GM12878 (cell line): ENCODE measurements around the gene MAST4. TPM values are rescaled to one million over a fixed set of nuclear protein-coding genes. Genes with fewer than 3 reads are reported as not detected.

Source experiments
- ATAC-seq: fragments of 200-7000 bp; cut with Tn5 transposase; 3 replicates; pipeline ENCODE4 v1.9.1; 2020; ENCODE audit warnings: mild to moderate bottlenecking, moderate library complexity
- BruUV-seq: library from RNA; stranded (reverse); fragments of 400-500 nt; replicated peaks from 2 replicates; lab custom pipeline; 2021; lab: Mats Ljungman, UMichigan
- CTCF ChIA-PET: fragments of 300-600 bp; sonication (Branson Sonifier 250); formaldehyde crosslinking; extraction: SDS; loops from one replicate; lab custom pipeline; 2021; ENCODE audit warnings: inconsistent platforms; lab: Yijun Ruan, JAX
- POLR2A ChIA-PET: fragments of 350-600 bp; formaldehyde crosslinking; extraction: SDS; loops from one replicate; lab custom pipeline; 2021; ENCODE audit warnings: inconsistent platforms; lab: Charles Lee
- RAD21 ChIA-PET: fragments of 300-600 bp; sonication (Branson Sonifier 250); formaldehyde crosslinking; loops from one replicate; lab custom pipeline; 2023; ENCODE audit warnings: antibody characterized with exemption; ENCODE audit not compliant: unreplicated experiment; lab: Charles Lee
- SMC1A ChIA-PET: fragments of 300-600 bp; sonication (Branson Sonifier 250); formaldehyde crosslinking; loops from one replicate; lab custom pipeline; 2023; ENCODE audit not compliant: unreplicated experiment, uncharacterized antibody; lab: Charles Lee
- DNase-seq: peaks from one replicate; pipeline ENCODE4 v3.0.0-alpha.2; 2011; ENCODE audit warnings: low read depth, low spot score
- FAIRE-seq: peaks from 3 replicates; lab custom pipeline; 2011; peaks lifted over from hg19 to GRCh38; lab: Jason Lieb, UNC
- H2AFZ ChIP-seq: 2 replicates; pipeline ENCODE4 v1.6.0; 2011; ENCODE audit warnings: low read depth, low read length, control low read depth; ENCODE audit not compliant: control insufficient read depth
- H3K27ac ChIP-seq: 2 replicates; pipeline ENCODE4 v1.5.1; 2011; ENCODE audit warnings: control low read depth; ENCODE audit not compliant: control insufficient read depth, insufficient read depth
- H3K27me3 ChIP-seq, 2 experiments: replicated peaks in 1 of 2; 2 replicates each; pipeline versions ENCODE4 v1.6.0 to v1.6.1; 2011; ENCODE audit warnings: low read length in 1 of 2; ENCODE audit not compliant: control insufficient read depth in 2 of 2, insufficient read depth in 2 of 2
- H3K36me3 ChIP-seq, 2 experiments: 2 replicates each; pipeline ENCODE4 v1.5.1; 2011; ENCODE audit warnings: low read length in 1 of 2; ENCODE audit not compliant: control insufficient read depth in 2 of 2, insufficient read depth in 2 of 2
- H3K4me1 ChIP-seq: 2 replicates; pipeline ENCODE4 v1.6.1; 2011; ENCODE audit warnings: mild to moderate bottlenecking, low read length, moderate library complexity, mixed read lengths; ENCODE audit not compliant: control insufficient read depth, insufficient read depth
- H3K4me2 ChIP-seq: 2 replicates; pipeline ENCODE4 v1.6.0; 2011; ENCODE audit warnings: control low read depth; ENCODE audit not compliant: control insufficient read depth, insufficient read depth
- H3K4me3 ChIP-seq: fragments of 200-600 bp; sonication (generic); 2 replicates; pipeline ENCODE4 v1.5.1; 2016
- H3K79me2 ChIP-seq: 2 replicates; pipeline ENCODE4 v1.6.0; 2011; ENCODE audit warnings: low read length; ENCODE audit not compliant: control insufficient read depth, insufficient read depth
- H3K9ac ChIP-seq: 2 replicates; pipeline ENCODE4 v1.8.0; 2011; ENCODE audit warnings: low read length, control low read depth, mixed read lengths; ENCODE audit not compliant: control insufficient read depth, insufficient read depth
- H3K9me3 ChIP-seq: replicated peaks from 3 replicates; pipeline ENCODE4 v1.5.1; 2011; ENCODE audit warnings: mild to moderate bottlenecking, low read length; ENCODE audit not compliant: control insufficient read depth, insufficient read depth
- H4K20me1 ChIP-seq: 2 replicates; pipeline ENCODE4 v1.6.0; 2011; ENCODE audit not compliant: control insufficient read depth, insufficient read depth
- ATF7 ChIP-seq: fragments of 450-650 bp; IDR thresholded peaks from 2 replicates; pipeline ENCODE4 v1.6.1; 2016; ENCODE audit warnings: low read depth, mild to moderate bottlenecking
- BACH1 ChIP-seq: fragments of 450-650 bp; IDR thresholded peaks from 2 replicates; pipeline ENCODE4 v1.6.1; 2017; ENCODE audit warnings: mild to moderate bottlenecking, borderline replicate concordance
- CREB1 ChIP-seq: IDR thresholded peaks from 2 replicates; pipeline ENCODE4 v1.6.1; 2012; ENCODE audit warnings: low read depth, mild to moderate bottlenecking, inconsistent platforms
- GABPA ChIP-seq: IDR thresholded peaks from 2 replicates; pipeline ENCODE4 v1.6.1; 2014; ENCODE audit warnings: antibody characterized with exemption, low read depth, mild to moderate bottlenecking, inconsistent platforms
- MEF2A ChIP-seq: IDR thresholded peaks from 2 replicates; pipeline ENCODE4 v1.6.1; 2011; ENCODE audit warnings: low read depth, mild to moderate bottlenecking, low read length, moderate library complexity; ENCODE audit not compliant: insufficient read depth
- MYB ChIP-seq: fragments of 150-350 bp; IDR thresholded peaks from 2 replicates; pipeline ENCODE4 v1.6.1; 2014; ENCODE audit warnings: mild to moderate bottlenecking, low read depth, low read length, borderline replicate concordance
- MYC ChIP-seq: IDR thresholded peaks from 2 replicates; pipeline ENCODE4 v1.6.1; 2011; ENCODE audit warnings: mild to moderate bottlenecking, low read length, moderate library complexity, inconsistent platforms; ENCODE audit not compliant: insufficient read depth, insufficient replicate concordance, insufficient read length, severe bottlenecking
- NR2C1 ChIP-seq: fragments of 450-650 bp; IDR thresholded peaks from 2 replicates; pipeline ENCODE4 v1.6.1; 2017; ENCODE audit warnings: antibody characterized with exemption, mild to moderate bottlenecking, moderate library complexity
- POLR2AphosphoS2 ChIP-seq: IDR thresholded peaks from 2 replicates; pipeline ENCODE4 v1.6.1; 2011; ENCODE audit warnings: low read depth, mild to moderate bottlenecking, low read length, improper control_type of control experiment, moderate library complexity
- SIN3A ChIP-seq: IDR thresholded peaks from 2 replicates; pipeline ENCODE4 v1.6.1; 2012; ENCODE audit warnings: low read depth, low read length, improper control_type of control experiment
- SP1 ChIP-seq: IDR thresholded peaks from one replicate; pipeline ENCODE4 v1.6.1; 2011; ENCODE audit warnings: low read depth, low read length
- SREBF2 ChIP-seq: IDR thresholded peaks from 2 replicates; pipeline ENCODE4 v1.6.1; 2012; ENCODE audit warnings: mild to moderate bottlenecking, low read length
- TCF7 ChIP-seq: IDR thresholded peaks from 2 replicates; pipeline ENCODE4 v1.6.1; 2014; ENCODE audit warnings: antibody characterized with exemption, borderline replicate concordance
- USF2 ChIP-seq: IDR thresholded peaks from 2 replicates; pipeline ENCODE4 v1.6.1; 2011; ENCODE audit warnings: low read depth, low read length, improper control_type of control experiment, borderline replicate concordance
- WRNIP1 ChIP-seq: IDR thresholded peaks from 2 replicates; pipeline ENCODE4 v1.6.1; 2011; ENCODE audit warnings: low read depth, low read length, improper control_type of control experiment, borderline replicate concordance
- WGBS: methylation state at CpG from one replicate; pipeline ENCODE4 v1.1.6; 2016; ENCODE audit warnings: low lambda C conversion rate; ENCODE audit not compliant: insufficient replicate concordance, insufficient coverage; ENCODE audit errors: missing lambda C conversion rate; 5-methylcytosine and 5-hydroxymethylcytosine counted together
- in situ Hi-C: fragments of 300-500 bp; cut with MboI; formaldehyde crosslinking; loops from 9 replicates; pipeline ENCODE4 v1.14.3; 2018; ENCODE audit warnings: mixed read lengths
- intact Hi-C: fragments of 100-400 bp; cut with micrococcal nuclease; formaldehyde crosslinking; loops from one replicate; pipeline ENCODE4 v1.14.2; 2022; ENCODE audit not compliant: unreplicated experiment
- polyA plus RNA-seq, 11 experiments: library from polyadenylated mRNA; depleted of rRNA in 4 of 11; unstranded in 6 of 11; stranded (reverse) in 5 of 11; fragments of >200 nt; fragmentation: Nextera tagmentation in 4 of 11; fragmentation: Illumina TruSeq in 1 of 11; extraction: Ambion mirVana in 4 of 11; extraction: Trizol in 1 of 11; gene quantifications; 1 replicate in 1 of 11; 2 replicates in 10 of 11; pipeline versions ENCODE4 v1.2.1 to v1.2.3, GENCODE V29; 2011 to 2016; ENCODE audit warnings: inconsistent platforms in 2 of 11, missing spikeins in 2 of 11, low read depth in 1 of 11
- total RNA-seq, 4 experiments: library from RNA; depleted of rRNA in 3 of 4; stranded (reverse); fragments of >200 nt in 3 of 4; fragmentation: Illumina TruSeq in 1 of 4; extraction: Trizol in 1 of 4; gene quantifications; 2 replicates each; pipeline versions ENCODE4 v1.2.1 to v1.2.3, GENCODE V29; 2013 to 2021

Gene MAST4
- total and polyA plus RNA-seq, 10 of the 15 experiments (the other 5 are each of a cell fraction or from before 2014, with no cell fraction given): 0.02 to 1.6 (median 0.29) TPM; not detected in 1

GRCh38 chr5:66841264-66841663 lies 245.1 kb downstream of the MAST4 start:
- H3K4me2 ChIP-seq: no peak overlapping the region
- CTCF ChIA-PET: interaction anchor here (3.2 kb wide), 1 partner anchor 11 kb away, joined by 8 read pairs; no protein-coding TSS in a partner anchor
- no peaks in the 10 kb centered on the region for H3K9me3 ChIP-seq
- H2AFZ ChIP-seq: no peak overlapping the region
- H3K27me3 ChIP-seq: peaks cover 0 to 6% of the 10 kb centered on the region in 2 experiments; a peak in 2 of 4 replicates
- POLR2A ChIA-PET: no interaction called here
- peaks cover 7% of the 10 kb centered on the region for H3K4me1 ChIP-seq
- WGBS: 7% methylated on average over 1 of the region's 1 CpG
- H3K27ac ChIP-seq: no peak overlapping the region
- H3K79me2 ChIP-seq: no peaks in the 10 kb centered on the region
- SMC1A ChIA-PET: no interaction called here
- no TSS peak for BruUV-seq
- H3K9ac ChIP-seq: no peak overlapping the region
- no peak for FAIRE-seq
- TF ChIP-seq ATF7 (no peak), CREB1 (no peak), BACH1 (no peak), WRNIP1 (no peak), SP1 (no peak), GABPA (no peak), TCF7 (no peak), MYC (no peak)
- H3K36me3 ChIP-seq: no peaks in the 10 kb centered on the region
- in situ Hi-C loops (no loop called here), intact Hi-C loops (loop anchor here (10.0 kb wide), 1 partner anchor 364 kb away; no protein-coding TSS in a partner anchor)
- DNase-seq: no peak
- H3K4me3 ChIP-seq: no peak overlapping the region
- no peaks in the 10 kb centered on the region for H4K20me1 ChIP-seq
- no peak; the same call in 2 of the 3 replicates for ATAC-seq
- RAD21 ChIA-PET: no interaction called here

- no peak for DNase-seq
- Histone ChIP-seq H3K4me3 (no peak overlapping the region), H3K9me3 (no peaks in the 10 kb centered on the region), H3K4me1 (peaks cover 7% of the 10 kb centered on the region), H2AFZ (no peak overlapping the region), H3K4me2 (no peak overlapping the region), H4K20me1 (no peaks in the 10 kb centered on the region), H3K79me2 (no peaks in the 10 kb centered on the region), H3K27me3 (peaks cover 0 to 6% of the 10 kb centered on the region in 2 experiments; a peak in 2 of 4 replicates), H3K36me3 (no peaks in the 10 kb centered on the region), H3K27ac (no peak overlapping the region), H3K9ac (no peak overlapping the region)
- ChIA-PET RAD21 (no interaction called here), CTCF (interaction anchor here (1.0 kb wide), 1 partner anchor 28 kb away, joined by 3 read pairs; no protein-coding TSS in a partner anchor), SMC1A (no interaction called here), POLR2A (no interaction called here)
- FAIRE-seq: no peak
- intact Hi-C loops: loop anchor here (10.0 kb wide), 1 partner anchor 362 kb away; no protein-coding TSS in a partner anchor
- WGBS: 97% methylated on average over 2 of the region's 2 CpGs
- in situ Hi-C loops: no loop called here
- BruUV-seq: no TSS peak
- no peak for ATAC-seq
- TF ChIP-seq USF2: no peak
- no peak for TF ChIP-seq MEF2A
- TF ChIP-seq NR2C1: no peak
- TF ChIP-seq SIN3A: no peak
- no peak for TF ChIP-seq SREBF2
- no peak for TF ChIP-seq MYB
- no peak for TF ChIP-seq GABPA
- TF ChIP-seq POLR2AphosphoS2: no peak
These were observed 246.3 kb downstream of the MAST4 start for GRCh38 chr5:66842540-66842939.
